Bronchial epithelial cell (primary cell): ENCODE results near the gene CCDC60. TPM values are rescaled to one million over a fixed set of nuclear protein-coding genes. Genes with fewer than 3 reads are reported as not detected.

Source experiments
- DNase-seq: peaks from one replicate; pipeline ENCODE4 v3.0.0-alpha.2; 2010; ENCODE audit warnings: low read depth
- FAIRE-seq: peaks from 2 replicates; lab custom pipeline; 2011; peaks lifted over from hg19 to GRCh38; lab: Jason Lieb, UNC
- H3K27me3 ChIP-seq: 2 replicates; pipeline ENCODE4 v1.5.1; 2011; ENCODE audit warnings: low read length; ENCODE audit not compliant: control insufficient read depth, insufficient read depth
- H3K36me3 ChIP-seq: 2 replicates; pipeline ENCODE4 v1.5.1; 2011; ENCODE audit warnings: low read length; ENCODE audit not compliant: control insufficient read depth, insufficient read depth
- H3K4me3 ChIP-seq: 2 replicates; pipeline ENCODE4 v1.5.1; 2011; ENCODE audit warnings: mild to moderate bottlenecking, low read depth, low read length, control low read depth
- CTCF ChIP-seq: IDR thresholded peaks from 2 replicates; pipeline ENCODE4 v1.5.1; 2011; ENCODE audit warnings: mild to moderate bottlenecking, moderate library complexity, low read length, control low read depth, inconsistent platforms; ENCODE audit not compliant: insufficient read depth, severe bottlenecking
- total RNA-seq: library from RNA; depleted of rRNA; stranded (reverse); fragments of >200 nt; gene quantifications from 2 replicates; pipeline ENCODE4 v1.2.1, GENCODE V29; 2014

CCDC60 gene
- total RNA-seq, 1 donor from 2014 or later = 0.26 TPM

- Histone ChIP-seq H3K36me3 (no peaks in the 10 kb centered on the region), H3K4me3 (no peak overlapping the region), H3K27me3 (no peaks in the 10 kb centered on the region)
- FAIRE-seq (no peak), DNase-seq (no peak)
- TF ChIP-seq CTCF = no peak
These were observed 170.5 kb downstream of the CCDC60 start for GRCh38 chr12:119505001-119505400.

- no peaks in the 10 kb centered on the region for H3K36me3 ChIP-seq
- DNase-seq = no peak
- no peak for FAIRE-seq
- no peaks in the 10 kb centered on the region for H3K27me3 ChIP-seq
- TF ChIP-seq CTCF = no peak
- no peak overlapping the region for H3K4me3 ChIP-seq
These were observed 178.4 kb downstream of the CCDC60 start for GRCh38 chr12:119512772-119513497.

GRCh38 chr12:119528241-119528640 lies 193.7 kb downstream of the CCDC60 start:
- FAIRE-seq (no peak), DNase-seq (no peak)
- Histone ChIP-seq H3K4me3 (no peak overlapping the region), H3K27me3 (no peaks in the 10 kb centered on the region), H3K36me3 (no peaks in the 10 kb centered on the region)
- no peak for TF ChIP-seq CTCF

- no peak for DNase-seq
- TF ChIP-seq CTCF = no peak
- FAIRE-seq = no peak
- no peaks in the 10 kb centered on the region for H3K27me3 ChIP-seq
- H3K36me3 ChIP-seq = no peaks in the 10 kb centered on the region
- H3K4me3 ChIP-seq = no peak overlapping the region
These were observed 205.9 kb downstream of the CCDC60 start for GRCh38 chr12:119540476-119540875.

- no peak overlapping the region for H3K4me3 ChIP-seq
- no peaks in the 10 kb centered on the region for H3K36me3 ChIP-seq
- FAIRE-seq (no peak), DNase-seq (peak; percentile 61)
- TF ChIP-seq CTCF = peak; percentile 82
- H3K27me3 ChIP-seq = no peaks in the 10 kb centered on the region
These were observed 210.5 kb downstream of the CCDC60 start for GRCh38 chr12:119544765-119545625.
